K562 (cell line): Measurements from ENCODE around the gene CTXN1.

Source experiments
- BCL6 ChIP-seq: fragments of 250-450 bp; sonication (Bioruptor Pico); IDR thresholded peaks from 2 replicates; pipeline ENCODE4 v1.4.0; 2020
- BRF1 ChIP-seq: IDR thresholded peaks from 3 replicates; pipeline ENCODE4 v1.6.1; 2011; ENCODE audit warnings: borderline replicate concordance, mild to moderate bottlenecking; ENCODE audit not compliant: insufficient read length; ENCODE audit errors: extremely low read depth
- ZFP1 ChIP-seq: fragments of 450-650 bp; formaldehyde crosslinking; IDR thresholded peaks from 2 replicates; pipeline ENCODE4 v1.4.0; 2020; ENCODE audit warnings: mild to moderate bottlenecking, mixed read lengths

GRCh38 chr19:7971553-7972520 is 45.9 kb upstream of the CTXN1 start:
- no peak for TF ChIP-seq ZFP1 (CRISPR knock-in tag)
- TF ChIP-seq BRF1, result no peak
- no peak for TF ChIP-seq BCL6 (CRISPR knock-in tag)
